ENCODE results near the gene FYCO1.

GRCh38 chr3:45948881-45949280 lies 46.7 kb downstream of the FYCO1 start:
- TF ChIP-seq, protein P1, sequence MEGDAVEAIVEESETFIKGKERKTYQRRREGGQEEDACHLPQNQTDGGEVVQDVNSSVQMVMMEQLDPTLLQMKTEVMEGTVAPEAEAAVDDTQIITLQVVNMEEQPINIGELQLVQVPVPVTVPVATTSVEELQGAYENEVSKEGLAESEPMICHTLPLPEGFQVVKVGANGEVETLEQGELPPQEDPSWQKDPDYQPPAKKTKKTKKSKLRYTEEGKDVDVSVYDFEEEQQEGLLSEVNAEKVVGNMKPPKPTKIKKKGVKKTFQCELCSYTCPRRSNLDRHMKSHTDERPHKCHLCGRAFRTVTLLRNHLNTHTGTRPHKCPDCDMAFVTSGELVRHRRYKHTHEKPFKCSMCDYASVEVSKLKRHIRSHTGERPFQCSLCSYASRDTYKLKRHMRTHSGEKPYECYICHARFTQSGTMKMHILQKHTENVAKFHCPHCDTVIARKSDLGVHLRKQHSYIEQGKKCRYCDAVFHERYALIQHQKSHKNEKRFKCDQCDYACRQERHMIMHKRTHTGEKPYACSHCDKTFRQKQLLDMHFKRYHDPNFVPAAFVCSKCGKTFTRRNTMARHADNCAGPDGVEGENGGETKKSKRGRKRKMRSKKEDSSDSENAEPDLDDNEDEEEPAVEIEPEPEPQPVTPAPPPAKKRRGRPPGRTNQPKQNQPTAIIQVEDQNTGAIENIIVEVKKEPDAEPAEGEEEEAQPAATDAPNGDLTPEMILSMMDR (optimal IDR thresholded peaks at IDR 0.05 in 1 of 3, IDR thresholded peaks at IDR 0.05 in 1 of 3, conservative IDR thresholded peaks at IDR 0.05 in 1 of 3; ENCODE audit: extremely low read depth in 1 of 3, insufficient read depth in 2 of 3, low read length in 3 of 3), result no peak
- TF ChIP-seq EZH2 (IDR thresholded peaks at IDR 0.05; ENCODE audit: low read length), result no peak
